SW 1271 (cell line): ENCODE data around the gene DAPL1.

Experiments used
- DNase-seq, 2 experiments: peaks; one replicate each; lab custom pipeline; 2025; lab: John Stamatoyannopoulos, UW

The DAPL1 gene

GRCh38 chr2:158777077-158777476 is 18.0 kb upstream of the DAPL1 start:
- no peak for DNase-seq

GRCh38 chr2:158778243-158778642 is 16.9 kb upstream of the DAPL1 start:
- DNase-seq: no peak

- DNase-seq: no peak
Measured at GRCh38 chr2:158779621-158780020, 15.5 kb upstream of the DAPL1 start.

- DNase-seq: no peak
Measured at GRCh38 chr2:158781353-158781961, 13.7 kb upstream of the DAPL1 start.

GRCh38 chr2:158782136-158782535 is 13.0 kb upstream of the DAPL1 start:
- no peak for DNase-seq

- no peak for DNase-seq
Measured at GRCh38 chr2:158782616-158783015, 12.5 kb upstream of the DAPL1 start.

GRCh38 chr2:158783923-158784322 is 11.2 kb upstream of the DAPL1 start:
- DNase-seq: no peak

GRCh38 chr2:158786897-158787296 is 8.2 kb upstream of the DAPL1 start:
- no peak for DNase-seq

GRCh38 chr2:158788951-158789350 is 6.2 kb upstream of the DAPL1 start:
- no peak for DNase-seq

GRCh38 chr2:158796652-158797051 is 1.5 kb downstream of the DAPL1 start:
- DNase-seq: no peak

- DNase-seq: no peak
Measured at GRCh38 chr2:158797963-158798700, 3.0 kb downstream of the DAPL1 start.

GRCh38 chr2:158799181-158799580 is 4.1 kb downstream of the DAPL1 start:
- DNase-seq: no peak

GRCh38 chr2:158803506-158803905 is 8.4 kb downstream of the DAPL1 start:
- DNase-seq: no peak

- no peak for DNase-seq
Measured at GRCh38 chr2:158805255-158805654, 10.1 kb downstream of the DAPL1 start.

GRCh38 chr2:158805936-158806335 is 10.8 kb downstream of the DAPL1 start:
- no peak for DNase-seq

GRCh38 chr2:158806941-158807340 is 11.8 kb downstream of the DAPL1 start:
- no peak for DNase-seq

- DNase-seq: no peak
Measured at GRCh38 chr2:158808426-158808825, 13.3 kb downstream of the DAPL1 start.

- DNase-seq: no peak
Measured at GRCh38 chr2:158809816-158810215, 14.7 kb downstream of the DAPL1 start.

- DNase-seq: no peak
Measured at GRCh38 chr2:158810731-158811460, 15.8 kb downstream of the DAPL1 start.

- DNase-seq: no peak
Measured at GRCh38 chr2:158815166-158815565, 20.0 kb downstream of the DAPL1 start.

GRCh38 chr2:158815658-158816057 is 20.5 kb downstream of the DAPL1 start:
- no peak for DNase-seq

- no peak for DNase-seq
Measured at GRCh38 chr2:158817588-158817987, 22.5 kb downstream of the DAPL1 start.

GRCh38 chr2:158818511-158818910 is 23.4 kb downstream of the DAPL1 start:
- DNase-seq: no peak
